ENCODE results near the gene AMFR.

Gene AMFR

DNA sequence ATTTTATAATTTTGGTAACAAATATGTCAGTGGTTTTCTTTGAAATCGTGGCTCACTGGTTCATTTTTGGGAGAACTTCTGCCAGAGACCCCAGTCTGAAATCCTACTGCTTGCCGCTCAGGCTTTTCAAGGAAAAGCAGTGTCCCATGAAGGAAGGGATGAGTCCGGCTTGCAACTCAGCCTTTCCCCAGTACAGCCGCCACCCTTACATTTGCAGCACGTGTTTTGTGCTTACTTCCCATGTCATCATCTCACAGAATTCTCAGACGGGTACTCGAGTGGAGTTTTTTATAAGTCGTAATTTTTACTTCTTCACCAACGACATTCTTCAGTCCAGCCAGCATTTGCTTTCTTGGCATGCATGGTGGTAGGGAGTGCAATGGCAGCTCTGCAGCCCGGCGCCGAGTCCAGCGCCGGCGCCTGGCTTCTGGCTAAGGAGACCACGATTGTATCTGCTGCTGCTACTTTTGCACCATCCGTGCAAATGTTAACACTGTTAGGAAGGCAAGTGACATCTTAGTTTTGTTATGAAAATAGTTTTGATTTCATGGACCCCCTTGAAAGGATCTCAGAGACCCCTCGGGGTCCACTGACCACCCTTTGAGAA is 111.0 kb downstream of the AMFR start:
- DNase-seq (ENCODE audit: low read depth in 4 of 4, low spot score in 1 of 4), result no peak

DNA sequence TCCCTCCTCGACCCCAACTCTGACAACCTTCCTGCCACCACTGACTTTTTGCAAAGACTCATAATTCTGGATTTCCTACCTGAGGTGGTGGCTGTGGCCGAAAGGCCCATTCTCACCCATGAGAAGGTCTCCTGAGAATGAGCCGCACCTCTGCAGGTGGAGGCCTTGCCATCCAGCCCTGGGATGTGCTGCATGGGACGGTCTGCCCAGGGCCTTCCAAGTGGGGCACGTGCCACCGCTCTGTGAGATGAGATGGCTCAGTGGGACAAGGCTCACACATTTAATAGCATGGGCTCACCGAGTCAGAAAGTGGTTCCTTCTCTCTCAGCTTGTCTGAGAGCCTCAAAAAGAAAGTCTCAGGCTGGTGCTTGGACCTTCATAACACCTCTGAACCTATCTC is 112.8 kb downstream of the AMFR start:
- DNase-seq (ENCODE audit: low read depth in 4 of 4, low spot score in 1 of 4), result no peak

DNA sequence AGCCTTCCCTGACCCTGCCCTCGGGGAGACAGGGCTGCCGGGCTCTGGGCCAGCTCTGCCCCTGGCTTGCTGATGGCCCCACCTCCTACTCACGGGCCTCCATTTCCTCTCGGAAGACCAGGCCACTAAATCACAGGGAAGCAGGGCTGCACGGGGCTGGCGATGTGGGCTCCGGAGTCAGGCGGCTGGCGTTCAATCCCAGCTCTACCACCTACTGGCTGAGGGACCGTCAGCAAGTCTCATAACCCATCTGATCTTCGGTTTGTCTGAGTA is 113.4 kb downstream of the AMFR start:
- DNase-seq (ENCODE audit: low read depth in 4 of 4, low spot score in 1 of 4), result no peak
